Stimulated activated CD4-positive, alpha-beta T cell treated with anti-CD3 and anti-CD28 coated beads, Interleukin-4, amount 100 ng/mL, for 4 hours (primary cell): ENCODE data around the gene LRIG2.
"Not testable (repeated sequence)": the region's sequence is repeated elsewhere in the genome, so short reads cannot be mapped to it uniquely, and the experiment has no call there.

Source experiments
- DNase-seq, 2 experiments: peaks; one replicate each; pipeline ENCODE4 v3.0.0-alpha.2; 2020

Gene LRIG2

DNA sequence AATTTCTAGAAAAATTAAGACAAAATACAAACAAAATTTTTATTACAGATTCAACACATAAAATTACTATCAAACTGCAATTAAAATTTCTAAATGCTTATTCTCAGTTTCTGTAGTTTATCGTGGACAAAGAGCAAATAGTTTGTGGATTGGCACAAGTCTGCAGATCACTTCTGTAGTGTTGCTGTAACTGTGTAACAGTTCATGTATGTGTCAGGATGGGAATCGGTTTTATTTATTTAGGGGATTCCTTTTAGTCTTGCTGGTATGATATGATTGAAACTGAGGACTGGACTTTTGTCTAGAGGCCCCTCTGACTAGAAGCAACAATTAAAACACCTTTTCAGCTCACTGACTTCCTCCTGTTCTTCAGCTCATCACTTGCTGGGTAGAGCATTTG is 60.8 kb downstream of the LRIG2 start:
- no peak for DNase-seq

DNA sequence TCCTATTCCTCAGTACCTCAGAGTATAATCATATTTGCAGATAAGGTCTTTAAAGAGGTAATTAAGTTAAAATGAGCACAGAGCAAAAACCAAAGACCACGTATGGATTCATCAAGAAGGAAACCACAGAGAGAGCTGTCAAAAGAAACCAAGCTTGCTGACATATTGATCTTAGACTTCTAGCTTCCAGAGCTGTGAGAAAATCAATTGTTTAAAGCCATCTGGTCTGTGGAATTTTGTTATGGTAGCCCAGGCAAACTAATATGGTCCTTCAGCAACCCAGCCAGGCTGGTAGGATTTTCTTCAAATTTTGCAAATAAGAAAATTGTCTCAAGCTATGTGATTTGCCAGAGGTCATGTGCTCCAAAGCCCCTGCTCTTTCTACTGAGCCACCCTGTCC is 62.5 kb downstream of the LRIG2 start:
- DNase-seq = no peak

DNA sequence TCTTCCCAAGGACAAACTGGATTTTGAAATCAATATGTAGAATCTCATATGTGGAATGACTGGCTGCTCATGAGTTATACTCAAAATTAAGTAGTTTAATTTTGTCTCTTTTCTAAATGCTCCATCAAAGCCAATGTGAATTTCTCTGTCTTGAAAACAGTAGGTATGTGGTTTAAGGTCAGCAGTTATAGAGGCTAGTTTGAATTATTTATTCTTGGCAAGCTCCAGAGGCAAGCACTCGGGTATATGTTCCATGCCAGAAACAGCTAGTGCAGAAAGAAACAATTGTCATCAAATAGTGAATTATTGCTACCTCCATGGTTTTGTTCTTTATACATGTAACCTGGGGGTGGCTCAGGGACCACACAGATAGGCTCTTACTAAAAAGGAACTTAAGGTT is 63.5 kb downstream of the LRIG2 start:
- no peak for DNase-seq

DNA sequence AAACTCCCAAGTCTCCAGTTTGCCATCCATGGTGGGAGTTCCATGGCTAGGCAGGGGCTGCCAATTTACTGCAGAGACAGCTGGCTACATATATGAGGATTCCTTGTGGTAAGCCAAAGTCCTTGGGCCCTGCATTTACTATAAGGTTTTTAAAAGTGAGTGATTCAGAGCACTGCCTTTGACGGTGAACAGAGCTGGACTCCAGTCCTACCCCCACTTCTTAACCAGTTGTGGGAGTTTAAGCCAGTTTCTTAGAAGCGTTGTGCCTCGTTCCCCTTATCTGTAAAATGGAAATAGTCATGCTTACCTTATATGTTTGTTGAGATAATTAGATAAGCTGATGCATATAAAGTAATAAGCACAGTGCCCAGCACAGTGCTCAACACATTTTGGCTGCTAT is 64.6 kb downstream of the LRIG2 start:
- no peak for DNase-seq

DNA sequence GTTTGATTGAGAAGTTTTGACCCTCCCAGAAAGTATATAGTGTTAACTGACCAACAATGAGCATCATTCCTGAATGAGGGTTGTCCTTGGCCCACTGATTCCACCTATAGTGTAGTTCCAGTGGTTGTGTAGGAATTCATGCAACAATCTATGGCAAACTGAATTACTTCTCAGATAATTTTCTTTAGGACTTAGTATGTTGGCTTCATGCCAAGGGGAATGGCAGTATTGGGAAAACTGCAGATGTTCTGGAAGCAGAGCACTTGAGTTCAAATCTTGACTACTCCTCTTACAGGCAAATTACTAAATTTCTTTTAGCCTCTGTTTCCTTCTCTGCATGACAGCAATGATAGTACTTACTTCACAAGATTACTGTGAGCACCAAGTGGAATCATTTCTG is 65.8 kb downstream of the LRIG2 start:
- no peak for DNase-seq

DNA sequence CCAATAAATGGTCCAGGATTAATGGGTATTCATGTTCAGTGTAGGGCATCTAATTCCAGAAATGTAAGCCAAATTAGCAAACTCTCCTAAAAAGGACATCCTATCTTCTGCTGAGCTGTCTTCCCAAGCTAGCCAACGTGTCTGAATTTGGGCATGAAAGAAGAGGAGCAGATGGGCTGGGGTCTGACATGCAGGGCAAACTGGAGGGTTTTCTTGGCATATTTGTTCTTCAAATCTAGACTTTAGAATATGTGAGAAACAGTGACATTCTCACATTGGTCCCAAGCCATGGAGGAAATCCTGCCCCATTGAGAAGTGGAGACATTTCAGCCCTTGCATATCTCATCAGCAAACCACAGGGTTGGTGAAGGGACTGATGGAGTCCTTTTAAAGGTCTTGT is 67.2 kb downstream of the LRIG2 start:
- no peak for DNase-seq

DNA sequence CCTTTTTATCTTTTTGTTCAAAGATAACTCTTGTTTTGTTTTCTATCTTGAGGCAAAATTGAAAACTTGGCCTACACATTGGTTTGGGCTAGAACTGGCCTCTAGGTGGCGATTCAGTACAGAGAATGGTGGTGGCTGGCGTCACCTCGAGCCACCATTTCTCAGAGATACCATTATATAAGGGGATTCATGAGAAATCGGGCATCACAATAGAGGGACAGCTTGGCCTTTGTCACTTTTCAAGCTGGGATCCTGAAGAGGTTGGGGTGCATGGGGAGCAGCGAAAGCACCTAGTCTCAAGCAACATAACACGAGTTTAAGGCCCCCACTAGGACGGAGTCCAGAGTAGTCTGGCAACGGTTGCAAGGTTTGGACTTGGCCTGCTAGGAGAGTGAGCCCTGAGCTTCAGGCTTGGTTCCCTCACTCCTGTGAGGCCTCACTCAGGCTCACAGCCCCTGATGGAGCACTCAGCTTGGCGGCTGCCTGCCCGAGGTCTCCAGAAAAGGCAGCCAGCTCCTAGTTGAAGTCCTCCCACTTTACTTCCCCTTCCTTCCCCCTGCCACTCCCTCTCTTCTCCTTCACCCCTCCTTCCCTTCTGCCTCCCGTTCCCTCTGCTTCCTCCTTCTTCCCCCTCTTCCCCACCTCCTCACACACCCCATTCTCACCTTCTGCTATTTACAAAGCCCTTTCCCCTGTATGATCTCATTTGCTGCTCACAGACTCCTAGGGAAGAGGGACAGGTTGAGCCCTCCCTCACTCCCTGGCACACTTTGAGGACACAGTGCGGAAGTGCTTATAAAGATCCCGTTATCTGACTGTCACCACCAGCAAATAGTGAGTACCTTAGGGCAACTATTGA is 67.8 kb downstream of the LRIG2 start:
- peak; percentile 21 to 22 for DNase-seq

DNA sequence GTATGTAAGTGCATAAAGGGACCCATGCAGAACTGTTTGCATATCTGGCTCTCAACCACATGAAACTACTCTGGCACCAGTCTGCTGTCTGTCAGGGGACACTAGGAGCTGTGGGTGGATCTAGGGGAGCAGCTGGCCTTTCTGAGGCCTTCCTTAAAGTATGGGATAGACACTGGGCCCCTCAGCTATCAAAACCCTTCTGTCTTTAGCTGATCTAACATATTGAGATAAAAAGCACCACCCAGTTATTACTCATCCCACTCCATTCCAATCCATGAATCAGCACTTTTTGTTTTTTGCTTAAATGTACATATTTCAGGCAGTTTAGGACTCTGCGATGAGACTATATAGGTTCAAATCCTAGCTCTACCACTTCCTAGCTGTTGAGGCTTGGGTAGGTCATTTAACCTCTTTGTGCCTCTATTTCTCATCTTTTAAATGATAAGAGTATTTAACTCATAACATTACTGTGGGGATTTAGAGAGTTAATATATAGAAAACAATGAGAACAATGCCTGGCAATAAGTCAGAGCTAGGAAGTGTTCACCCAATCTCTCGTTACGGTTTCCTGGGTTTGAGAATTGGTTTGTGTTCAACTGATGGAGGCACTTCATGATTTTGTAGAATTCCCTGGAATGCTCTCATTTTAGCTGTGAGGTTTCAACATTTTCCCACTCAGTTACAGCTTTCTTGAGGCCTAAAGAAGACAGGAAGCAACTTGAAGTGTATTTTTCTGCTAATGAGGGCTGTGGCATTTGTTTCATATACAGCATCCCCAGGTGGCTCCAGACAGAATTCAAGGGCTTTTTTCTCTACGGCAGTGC is 68.9 kb downstream of the LRIG2 start:
- no peak for DNase-seq

DNA sequence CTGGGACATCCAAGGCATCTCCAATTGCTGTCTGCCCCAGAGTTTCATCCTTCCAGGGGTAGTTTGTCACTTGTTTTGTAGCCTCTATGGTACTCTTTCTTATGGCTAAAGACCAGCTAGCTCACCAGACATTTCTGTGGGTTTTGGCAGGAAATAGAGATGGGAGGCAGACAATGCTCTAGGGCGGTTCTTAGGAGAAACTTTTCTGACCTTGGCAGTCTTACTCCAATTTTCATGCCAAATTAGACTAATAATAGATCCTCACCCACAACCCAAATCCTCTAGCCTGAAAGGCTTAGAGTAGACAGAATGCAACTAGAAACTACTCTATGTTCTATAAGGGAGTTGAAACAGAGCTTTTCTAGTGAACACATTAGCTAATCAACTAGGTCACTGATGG is 69.8 kb downstream of the LRIG2 start:
- no peak for DNase-seq

DNA sequence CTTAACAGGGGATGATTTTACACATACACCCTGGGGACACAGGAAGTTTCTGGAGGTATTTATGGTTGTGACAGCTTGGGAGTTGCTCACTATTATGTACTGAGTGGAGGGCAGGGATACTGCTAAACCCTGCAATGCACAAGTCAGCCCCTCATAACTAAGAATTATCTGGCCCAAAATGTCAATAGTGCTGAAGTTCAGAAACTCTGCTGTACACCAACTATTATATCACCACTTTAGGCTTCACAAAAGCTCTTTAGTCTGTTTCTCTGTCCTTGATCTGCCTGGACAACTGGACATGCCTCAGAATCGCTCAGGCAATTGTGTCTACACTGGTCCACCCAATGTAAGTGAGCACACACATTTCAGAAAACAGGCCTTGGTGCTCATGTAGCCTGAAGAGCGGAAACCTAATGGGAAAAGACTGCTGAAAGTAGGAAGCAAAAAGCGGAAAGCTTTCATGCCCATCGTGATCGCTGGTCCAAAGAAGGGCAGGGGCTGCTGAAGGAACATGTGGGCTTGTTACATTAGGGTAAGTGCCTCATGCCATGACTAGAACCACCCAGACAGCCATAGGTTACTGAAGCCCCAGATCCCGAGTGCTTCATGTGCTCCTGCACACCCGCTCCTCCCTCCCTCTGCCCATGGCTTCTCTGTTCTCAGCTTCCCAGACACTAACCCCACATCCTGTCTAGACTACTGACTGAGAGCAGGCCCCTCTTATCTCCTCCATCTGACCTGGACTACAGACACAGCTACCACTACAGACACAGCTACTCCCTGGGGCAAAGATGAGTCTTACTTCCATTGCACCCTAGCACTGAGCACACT is 73.5 kb downstream of the LRIG2 start:
- no peak for DNase-seq

DNA sequence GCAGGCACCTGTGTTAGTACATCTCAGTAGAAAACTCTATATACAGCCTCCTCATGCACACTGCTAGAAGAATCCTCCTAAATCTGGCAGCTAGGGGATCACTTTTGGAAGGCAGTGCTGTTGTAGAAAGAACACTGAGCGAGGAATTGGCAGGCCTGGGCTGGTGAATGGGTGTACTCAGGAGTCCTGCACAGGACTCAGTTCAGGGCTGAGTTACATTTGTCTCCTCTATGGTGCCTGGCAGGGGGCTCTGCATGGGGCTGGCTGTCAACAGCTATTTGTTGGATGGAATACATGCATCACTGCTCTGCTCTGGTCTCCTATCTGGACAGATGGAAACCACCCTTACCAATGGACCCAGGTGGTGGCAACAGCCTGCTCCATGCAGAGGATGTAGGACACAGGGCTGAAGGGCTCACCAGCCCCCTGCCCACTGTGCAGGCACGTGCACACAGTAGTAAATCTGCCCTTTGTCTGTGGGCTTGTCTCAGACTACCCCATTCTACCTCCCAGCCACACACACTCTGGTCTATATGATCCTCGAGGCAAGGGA is 74.2 kb downstream of the LRIG2 start:
- DNase-seq = no peak

DNA sequence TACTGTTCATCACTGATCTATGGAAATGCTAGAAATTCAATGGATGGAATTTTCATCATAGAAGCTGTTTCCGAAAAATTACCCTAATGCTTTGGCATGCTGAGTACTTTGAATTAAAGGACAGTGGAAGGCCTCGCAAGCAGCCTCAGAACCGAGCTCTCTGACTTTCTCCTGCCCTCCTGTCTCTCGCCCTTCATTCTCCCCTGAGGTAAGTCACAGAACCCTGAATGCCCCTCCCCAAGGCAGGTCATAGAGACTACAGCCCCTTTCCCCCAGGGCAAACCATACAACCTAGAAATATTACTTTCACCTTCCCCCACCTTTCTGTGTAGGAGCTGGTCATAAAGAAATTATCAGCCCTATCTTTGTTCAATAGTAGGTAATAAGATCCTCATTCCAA is 74.8 kb downstream of the LRIG2 start:
- no peak for DNase-seq

DNA sequence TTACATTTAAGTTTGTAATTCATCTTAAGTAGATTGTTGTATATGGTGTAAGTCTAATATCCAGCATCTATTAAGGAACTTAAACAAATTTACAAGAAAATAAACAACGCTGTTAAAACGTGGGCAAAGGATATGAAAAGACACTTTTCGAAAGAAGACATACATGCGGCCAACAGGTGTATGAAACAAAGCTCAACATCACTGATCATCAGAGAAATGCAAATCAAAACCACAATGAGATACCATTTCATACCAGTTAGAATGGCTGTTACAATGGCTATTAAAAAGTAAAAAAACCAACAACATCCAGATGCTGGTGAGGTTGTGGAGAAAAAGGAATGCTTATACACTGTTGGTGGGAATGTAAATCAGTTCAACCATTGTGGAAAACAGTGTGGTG is 77.5 kb downstream of the LRIG2 start:
- DNase-seq = not testable (repeated sequence)

DNA sequence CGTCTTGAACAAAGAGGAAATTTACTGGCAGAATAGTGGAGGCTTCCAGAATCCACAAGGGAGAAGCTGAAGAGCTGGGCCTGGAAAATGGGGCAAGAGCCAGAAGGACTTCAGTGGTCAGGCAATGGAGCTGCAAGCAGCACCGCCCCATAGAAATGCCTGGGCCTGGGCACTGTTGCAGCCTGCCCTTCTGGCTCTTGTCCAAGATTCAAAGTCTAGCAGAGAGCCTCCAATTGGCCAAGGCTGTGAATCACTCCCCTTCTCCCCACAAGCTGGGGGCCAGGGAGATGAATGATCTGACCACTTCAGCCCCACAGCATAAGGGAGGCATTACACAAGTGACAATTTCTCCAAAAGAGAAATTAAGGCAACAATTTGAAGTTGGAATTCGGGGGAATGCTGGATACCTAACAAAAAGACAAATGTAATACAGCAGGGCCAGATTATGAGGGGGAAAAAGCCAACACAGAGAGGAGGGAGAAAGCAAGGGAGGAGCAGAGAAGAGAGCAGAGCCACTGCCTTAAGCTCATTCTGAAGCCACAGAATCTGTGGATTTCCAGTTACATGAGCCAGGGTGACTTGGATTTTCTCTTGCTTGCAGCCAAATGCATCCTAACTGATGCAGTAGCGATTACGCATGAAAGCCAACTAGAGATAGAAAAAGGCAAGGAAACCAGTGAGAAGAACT is 80.3 kb downstream of the LRIG2 start:
- DNase-seq = no peak

DNA sequence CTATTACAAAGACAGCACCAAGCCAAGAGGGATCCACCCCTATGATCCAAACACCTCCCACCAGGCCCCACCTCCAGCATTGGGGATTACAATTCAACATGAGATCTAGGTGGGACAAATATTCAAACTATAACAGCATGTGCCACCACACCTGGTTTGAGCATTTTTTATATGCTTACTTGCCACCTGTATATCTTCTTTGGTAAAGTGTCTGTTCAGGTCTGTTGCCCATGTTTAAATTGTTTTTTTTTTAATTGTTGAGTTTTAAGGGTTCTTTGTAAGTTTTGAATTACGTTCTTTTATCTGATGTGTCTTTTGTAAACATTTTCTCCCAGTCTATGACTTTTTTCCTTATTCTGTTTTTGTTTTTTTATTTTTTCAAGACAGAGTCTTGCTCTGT is 83.4 kb downstream of the LRIG2 start:
- DNase-seq = no peak

DNA sequence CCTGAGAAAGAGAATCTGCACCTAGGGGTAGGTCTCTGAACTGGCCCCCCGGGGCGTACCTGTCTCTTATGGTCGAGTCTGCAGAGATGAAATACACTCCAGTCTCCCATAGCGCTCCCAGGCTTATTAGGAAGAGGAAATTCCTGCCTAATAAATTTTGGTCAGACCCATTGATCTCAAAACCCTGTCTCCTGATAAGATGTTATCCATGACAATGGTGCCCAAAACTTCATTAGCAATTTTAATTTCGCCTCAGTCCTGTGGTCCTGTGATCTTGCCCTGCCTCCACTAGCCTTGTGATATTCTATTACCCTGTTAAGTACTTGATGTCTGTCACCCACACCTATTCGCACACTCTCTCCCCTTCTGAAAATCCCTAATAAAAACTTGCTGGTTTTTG is 85.7 kb downstream of the LRIG2 start:
- DNase-seq = not testable (repeated sequence)

DNA sequence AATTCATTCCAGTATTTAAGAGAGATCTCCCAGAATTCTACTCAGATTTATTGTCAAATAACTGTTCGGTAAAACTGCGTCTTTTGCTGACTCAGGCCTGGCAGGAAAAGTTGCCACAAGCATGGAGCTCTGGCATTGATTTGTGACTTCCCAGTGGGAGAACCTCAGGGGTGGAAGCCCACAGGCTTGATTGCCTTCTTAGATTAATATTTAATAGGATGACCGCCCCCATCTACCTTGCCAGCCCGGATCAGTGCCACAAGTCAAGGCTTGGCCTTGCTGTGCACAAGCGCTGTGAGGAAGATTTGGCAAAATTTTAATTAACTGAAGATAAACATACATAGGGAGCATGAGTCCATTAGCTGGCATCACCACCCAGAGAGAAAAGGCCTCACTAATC is 93.5 kb downstream of the LRIG2 start:
- DNase-seq = no peak

DNA sequence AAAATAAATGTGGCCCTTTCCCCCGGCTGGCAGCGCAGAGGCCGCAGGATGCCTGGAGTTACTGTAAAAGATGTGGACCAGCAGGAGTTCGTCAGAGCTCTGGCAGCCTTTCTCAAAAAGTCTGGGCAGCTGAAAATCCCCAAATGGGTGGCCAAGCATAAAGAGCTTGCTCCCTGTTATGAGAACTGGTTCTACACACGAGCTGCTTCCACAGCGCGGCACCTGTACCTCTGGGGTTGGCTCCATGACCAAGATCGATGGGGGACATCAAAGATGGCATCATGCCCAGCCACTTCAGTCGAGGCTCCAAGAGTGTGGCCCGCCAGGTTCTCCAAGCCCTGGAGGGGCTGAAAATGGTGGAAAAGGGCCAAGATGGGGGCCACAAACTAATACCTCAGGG is 95.9 kb downstream of the LRIG2 start:
- DNase-seq = no peak

DNA sequence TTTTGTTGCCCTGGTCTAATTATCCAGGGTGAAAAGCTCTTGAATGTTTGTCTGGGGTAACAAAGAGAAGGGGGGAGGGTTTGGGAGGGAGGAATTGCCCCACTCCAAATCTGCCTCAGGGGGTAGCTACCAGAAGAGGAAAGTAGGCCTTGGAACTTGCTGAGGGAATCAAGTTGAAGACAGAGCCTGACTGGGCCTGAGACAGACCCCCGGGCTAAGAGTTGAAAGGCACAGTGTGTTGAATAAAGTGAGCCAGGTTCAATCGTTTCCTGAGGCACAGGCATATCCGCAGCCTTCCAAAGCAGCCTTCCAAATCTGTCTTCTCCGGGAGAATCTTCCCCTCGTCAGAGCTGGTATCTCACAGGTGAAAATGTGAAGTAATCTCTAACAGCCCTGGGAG is 96.6 kb downstream of the LRIG2 start:
- DNase-seq = no peak

DNA sequence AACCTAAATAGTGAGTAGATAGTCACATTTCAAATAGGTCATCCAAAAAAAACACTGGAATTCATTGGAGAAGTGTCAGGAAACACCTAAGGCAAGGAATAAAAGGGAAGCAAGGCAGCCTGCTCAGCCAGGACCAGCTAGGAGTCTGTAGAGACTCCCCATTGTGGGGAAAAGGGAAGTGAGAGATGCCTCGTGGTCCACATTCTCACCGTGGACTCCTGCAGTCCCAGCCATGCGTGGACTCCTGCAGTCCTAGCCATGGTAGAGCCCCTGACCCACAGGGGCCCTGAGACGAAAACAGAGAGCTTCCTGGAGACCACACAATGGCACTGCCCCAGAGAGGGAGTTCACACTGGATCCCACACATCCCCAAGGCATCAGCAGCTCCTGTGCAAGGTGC is 97.5 kb downstream of the LRIG2 start:
- no peak for DNase-seq

DNA sequence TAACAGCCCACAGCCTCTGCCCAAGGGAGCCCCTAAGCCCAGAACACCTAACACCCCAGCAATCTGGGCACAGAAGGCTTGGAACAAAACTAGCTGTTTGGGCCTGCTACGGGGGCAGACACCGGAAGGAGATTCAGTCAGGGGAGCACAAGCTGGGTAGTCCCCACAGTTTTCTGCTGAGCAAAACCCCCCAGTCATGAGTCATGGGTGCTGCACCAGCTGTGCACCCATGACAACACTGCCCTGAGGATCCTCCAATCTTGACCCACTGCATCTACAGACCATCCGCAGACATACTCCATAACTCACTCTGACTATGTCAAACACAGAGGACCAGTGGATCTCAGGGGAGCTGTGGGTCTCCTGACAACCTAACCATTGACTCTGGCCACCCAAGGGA is 105.1 kb downstream of the LRIG2 start:
- DNase-seq = no peak

DNA sequence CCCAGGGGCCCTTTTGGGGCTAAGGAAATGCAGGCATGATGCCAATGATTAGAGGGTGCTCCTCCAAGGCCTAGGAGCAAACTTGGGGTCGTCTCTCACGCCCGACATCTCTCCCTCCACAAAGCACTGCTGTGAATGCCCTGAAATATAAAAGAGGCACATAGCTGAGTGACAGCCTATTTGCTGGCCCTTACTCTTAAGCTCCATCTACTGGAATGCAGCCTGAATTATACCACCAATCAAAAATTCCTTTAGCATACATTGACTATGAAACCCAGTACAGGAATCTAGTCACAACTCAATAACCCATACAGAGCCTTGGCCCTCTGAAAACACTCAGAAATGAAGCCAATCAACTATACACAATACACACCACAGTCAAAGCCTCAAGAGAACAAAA is 105.5 kb downstream of the LRIG2 start:
- no peak for DNase-seq
